HepG2 (cell line): Measurements from ENCODE around the gene ARID1A. TPM values are rescaled to one million over a fixed set of nuclear protein-coding genes. Genes with fewer than 3 reads are reported as not detected.

ENCODE experiments used
- ATAC-seq: fragments of 200-7000 bp; cut with Tn5 transposase; 3 replicates; pipeline ENCODE4 v1.9.1; 2020; ENCODE audit warnings: mild to moderate bottlenecking, moderate library complexity
- BruUV-seq: library from RNA; stranded (reverse); fragments of 400-500 nt; replicated peaks from 2 replicates; lab custom pipeline; 2021; lab: Mats Ljungman, UMichigan
- CTCF ChIA-PET: fragments of 300-600 bp; formaldehyde crosslinking; extraction: SDS; loops from one replicate; lab custom pipeline; 2021; ENCODE audit warnings: low total read pairs, inconsistent platforms, low intra/inter-chr PET ratio; lab: Yijun Ruan, JAX
- POLR2A ChIA-PET: fragments of 350-600 bp; sonication (Branson Sonifier 250); formaldehyde crosslinking; loops from one replicate; lab custom pipeline; 2020; ENCODE audit warnings: antibody characterized with exemption, inconsistent platforms; lab: Yijun Ruan, JAX
- DNase-seq: peaks from one replicate; pipeline ENCODE4 v3.0.0-alpha.2; 2015; ENCODE audit warnings: low spot score
- FAIRE-seq: peaks from 3 replicates; lab custom pipeline; 2011; peaks lifted over from hg19 to GRCh38; lab: Jason Lieb, UNC
- H2AFZ ChIP-seq: one replicate; pipeline ENCODE4 v1.6.1; 2011; ENCODE audit warnings: low read length, inconsistent platforms
- H3K27ac ChIP-seq: fragments of 300-600 bp; 3 replicates; pipeline ENCODE4 v1.8.0; 2011; ENCODE audit warnings: mixed run types, mild to moderate bottlenecking, mixed read lengths, low read length, inconsistent platforms; ENCODE audit not compliant: insufficient read depth; ENCODE audit errors: extremely low read length
- H3K27me3 ChIP-seq, 2 experiments: fragments of 200-600 bp in 1 of 2; 2 replicates in 1 of 2; 3 replicates in 1 of 2; pipeline versions ENCODE4 v1.6.0 to v1.8.0; 2011; ENCODE audit warnings: low read length in 2 of 2, mild to moderate bottlenecking in 2 of 2, moderate library complexity in 2 of 2, inconsistent platforms in 1 of 2; ENCODE audit not compliant: insufficient read depth in 2 of 2, control insufficient read depth in 1 of 2
- H3K36me3 ChIP-seq, 2 experiments: fragments of 200-600 bp in 1 of 2; replicated peaks in 1 of 2; 2 replicates in 1 of 2; 3 replicates in 1 of 2; pipeline versions ENCODE4 v1.5.1 to v1.8.0; 2011; ENCODE audit warnings: low read length in 2 of 2, inconsistent platforms in 1 of 2; ENCODE audit not compliant: insufficient read depth in 2 of 2, control insufficient read depth in 1 of 2
- H3K4me1 ChIP-seq: 2 replicates; pipeline ENCODE4 v1.5.1; 2012; ENCODE audit warnings: low read length, inconsistent platforms; ENCODE audit not compliant: insufficient read depth
- H3K4me2 ChIP-seq: 2 replicates; pipeline ENCODE4 v1.6.0; 2011; ENCODE audit warnings: low read depth, low read length, inconsistent platforms
- H3K4me3 ChIP-seq, 3 experiments: fragments of 200-600 bp in 1 of 3; sonication (generic), shearing (Covaris generic) in 1 of 3; replicated peaks in 1 of 3; 2 replicates each; pipeline ENCODE4 v1.5.1; 2011 to 2016; ENCODE audit warnings: low read length in 3 of 3, inconsistent platforms in 2 of 3, low read depth in 2 of 3, mild to moderate bottlenecking in 2 of 3, control low read depth in 1 of 3, mixed read lengths in 1 of 3; ENCODE audit not compliant: insufficient read depth in 1 of 3
- H3K79me2 ChIP-seq: one replicate; pipeline ENCODE4 v1.6.1; 2011; ENCODE audit warnings: low read length, inconsistent platforms; ENCODE audit not compliant: insufficient read depth
- H3K9ac ChIP-seq: 2 replicates; pipeline ENCODE4 v1.6.0; 2011; ENCODE audit warnings: mild to moderate bottlenecking, low read depth, low read length, inconsistent platforms; ENCODE audit not compliant: insufficient read depth
- H3K9me3 ChIP-seq: 2 replicates; pipeline ENCODE4 v1.5.1; 2012; ENCODE audit warnings: mild to moderate bottlenecking, low read length
- H4K20me1 ChIP-seq: 2 replicates; pipeline ENCODE4 v1.6.0; 2011; ENCODE audit warnings: inconsistent platforms, mild to moderate bottlenecking, low read length, moderate library complexity; ENCODE audit not compliant: insufficient read depth
- GABPA ChIP-seq, 2 experiments: IDR thresholded peaks; 2 replicates each; pipeline ENCODE4 v1.6.1; 2011 to 2016; ENCODE audit warnings: low read depth in 2 of 2, low read length in 1 of 2, missing biosample characterization in 1 of 2, missing genetic modification characterization in 1 of 2
- HDAC1 ChIP-seq: sonication (generic); formaldehyde crosslinking; IDR thresholded peaks from 2 replicates; pipeline ENCODE4 v1.5.1; 2020; ENCODE audit warnings: mild to moderate bottlenecking, missing genetic modification reagents
- KAT2B ChIP-seq: fragments of 150-350 bp; IDR thresholded peaks from 2 replicates; pipeline ENCODE4 v1.6.1; 2014; ENCODE audit warnings: low read depth, low read length, borderline replicate concordance
- KMT2B ChIP-seq: IDR thresholded peaks from 2 replicates; pipeline ENCODE4 v1.6.1; 2016; ENCODE audit warnings: missing genetic modification reagents, missing compliant biosample characterization
- MEF2D ChIP-seq: sonication (generic); formaldehyde crosslinking; IDR thresholded peaks from 2 replicates; pipeline ENCODE4 v1.5.1; 2020; ENCODE audit warnings: mild to moderate bottlenecking, missing genetic modification reagents
- MTERF4 ChIP-seq: sonication (generic); formaldehyde crosslinking; IDR thresholded peaks from 2 replicates; pipeline ENCODE4 v1.8.0; 2023; ENCODE audit warnings: mild to moderate bottlenecking, missing genetic modification reagents
- NFIC ChIP-seq: IDR thresholded peaks from 2 replicates; pipeline ENCODE4 v1.6.1; 2012; ENCODE audit warnings: mild to moderate bottlenecking, low read length, inconsistent platforms
- NONO ChIP-seq, 2 experiments: fragments of 450-650 bp in 1 of 2; sonication (generic) in 1 of 2; formaldehyde crosslinking in 1 of 2; IDR thresholded peaks in 1 of 2; conservative IDR thresholded peaks in 1 of 2; 2 replicates each; pipeline versions ENCODE4 v1.6.1 to v1.8.0; 2017 to 2022; ENCODE audit warnings: mild to moderate bottlenecking in 1 of 2, missing genetic modification reagents in 1 of 2, moderate library complexity in 1 of 2
- SAFB2 ChIP-seq: sonication (generic); formaldehyde crosslinking; IDR thresholded peaks from 2 replicates; pipeline ENCODE4 v1.5.1; 2020; ENCODE audit warnings: missing genetic modification reagents, low read depth, mild to moderate bottlenecking, borderline replicate concordance
- TCF12 ChIP-seq, 2 experiments: fragments of 450-650 bp in 1 of 2; sonication (generic) in 1 of 2; formaldehyde crosslinking in 1 of 2; IDR thresholded peaks; 2 replicates each; pipeline versions ENCODE4 v1.6.1 to v1.8.0; 2017 to 2022; ENCODE audit warnings: antibody characterized with exemption in 1 of 2, mild to moderate bottlenecking in 1 of 2, missing genetic modification reagents in 1 of 2, moderate library complexity in 1 of 2
- ZEB1 ChIP-seq: IDR thresholded peaks from 2 replicates; pipeline ENCODE4 v1.6.1; 2012; ENCODE audit warnings: mild to moderate bottlenecking, low read depth, inconsistent platforms; ENCODE audit not compliant: insufficient replicate concordance
- ZNF280B ChIP-seq: sonication (generic); formaldehyde crosslinking; IDR thresholded peaks from 2 replicates; pipeline ENCODE4 v1.5.0; 2020; ENCODE audit warnings: missing genetic modification reagents, mild to moderate bottlenecking, borderline replicate concordance
- ZNF441 ChIP-seq: sonication (generic); formaldehyde crosslinking; IDR thresholded peaks from 2 replicates; pipeline ENCODE4 v1.7.0; 2021; ENCODE audit warnings: missing genetic modification reagents, borderline replicate concordance
- ZNF564 ChIP-seq: sonication (generic); formaldehyde crosslinking; IDR thresholded peaks from 2 replicates; pipeline ENCODE4 v1.8.1; 2023; ENCODE audit warnings: mild to moderate bottlenecking, missing genetic modification reagents
- ZNF577 ChIP-seq: sonication (generic); formaldehyde crosslinking; IDR thresholded peaks from 2 replicates; pipeline ENCODE4 v1.4.0; 2020; ENCODE audit warnings: mild to moderate bottlenecking, low read depth, missing genetic modification reagents, borderline replicate concordance
- ZNF614 ChIP-seq: IDR thresholded peaks from 2 replicates; pipeline ENCODE4 v1.6.1; 2018; ENCODE audit warnings: missing biosample characterization, missing genetic modification reagents, inconsistent platforms, borderline replicate concordance
- ZNF782 ChIP-seq: sonication (generic); formaldehyde crosslinking; IDR thresholded peaks from 2 replicates; pipeline ENCODE4 v1.4.0; 2020; ENCODE audit warnings: missing genetic modification reagents, mild to moderate bottlenecking, borderline replicate concordance
- WGBS: methylation state at CpG from one replicate; pipeline ENCODE4 v1.1.6; 2017; ENCODE audit warnings: low lambda C conversion rate; 5-methylcytosine and 5-hydroxymethylcytosine counted together
- in situ Hi-C: cut with HindIII; loops from 2 replicates; pipeline ENCODE4 v1.10.0; 2017; ENCODE audit warnings: low pct_unique_long_range_greater_than_20kb; ENCODE audit not compliant: extremely low pct_ligation_motif_present
- intact Hi-C: fragments of 100-400 bp; cut with micrococcal nuclease; formaldehyde crosslinking; loops from one replicate; pipeline ENCODE4 v1.10.0; 2022; ENCODE audit not compliant: unreplicated experiment
- polyA plus RNA-seq, 8 experiments: library from polyadenylated mRNA; depleted of rRNA in 3 of 8; stranded (reverse) in 7 of 8; unstranded in 1 of 8; fragments of >200 nt; fragmentation: Illumina TruSeq in 4 of 8; extraction: Trizol in 4 of 8; gene quantifications; 2 replicates each; pipeline versions ENCODE4 v1.2.1 to v1.2.3, GENCODE V29; 2011 to 2016; ENCODE audit warnings: low read depth in 4 of 8, missing spikeins in 1 of 8, mixed read lengths in 1 of 8; ENCODE audit not compliant: insufficient read depth in 1 of 8
- total RNA-seq, 5 experiments: library from RNA; depleted of rRNA; stranded (reverse); fragments of >200 nt; fragmentation: Illumina TruSeq; extraction: Trizol; gene quantifications; 2 replicates each; pipeline ENCODE4 v1.2.3, GENCODE V29; 2016; ENCODE audit warnings: low read depth in 1 of 5
- TF ChIP-seq, protein P1 (sequence below): sonication (generic); formaldehyde crosslinking; IDR thresholded peaks from 2 replicates; pipeline ENCODE4 v1.5.0; 2020; ENCODE audit warnings: mild to moderate bottlenecking, low read depth, missing genetic modification reagents, borderline replicate concordance

The ARID1A gene
- total and polyA plus RNA-seq, 2 of the 13 experiments (the other 11 are each of a cell fraction or from before 2014, with no cell fraction given), result 11.9 to 15.9 TPM

DNA sequence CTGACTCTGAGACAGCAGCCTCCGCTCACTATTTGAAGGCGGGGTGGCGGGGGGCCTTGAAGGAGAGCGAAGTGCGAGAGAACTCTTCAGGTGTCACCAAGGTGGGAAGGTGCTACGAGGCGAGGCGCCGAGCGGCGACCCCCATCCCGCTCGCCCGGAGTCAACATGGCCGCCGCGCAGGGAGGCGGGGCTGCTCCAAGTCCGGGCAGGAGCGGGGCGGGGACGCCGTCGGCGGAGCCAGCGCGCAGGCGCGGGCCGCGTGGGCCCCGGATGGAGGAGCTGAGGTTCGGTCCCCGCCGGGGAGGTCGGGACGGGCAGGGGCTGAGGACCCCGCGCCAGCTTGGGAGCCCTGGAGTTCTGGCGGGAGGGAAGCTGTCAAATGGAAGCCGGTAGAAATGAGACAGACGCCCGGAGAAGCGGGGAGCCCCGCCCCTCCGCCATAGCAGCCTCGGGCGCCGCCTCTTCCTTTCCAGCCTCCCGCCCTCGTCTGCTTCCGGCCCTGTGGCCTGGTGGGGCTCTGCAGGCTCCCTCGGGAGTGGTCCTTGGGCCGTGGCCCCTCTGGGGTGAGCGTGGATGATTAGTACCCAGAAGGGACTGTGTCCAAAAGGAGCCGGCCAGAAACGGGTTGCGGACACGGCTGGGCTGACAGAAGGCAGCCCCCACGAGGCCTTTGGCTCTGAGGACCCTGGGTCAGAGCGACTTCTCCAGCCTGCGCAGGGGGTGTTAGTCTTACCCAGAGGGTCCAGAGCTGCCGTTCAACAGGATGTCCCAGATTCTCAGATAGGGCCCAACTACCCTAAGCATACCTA is 92.1 kb downstream of the ARID1A start, which contains the start of gene PIGV (continued):
- TF ChIP-seq GABPA (IDR thresholded peaks at IDR 0.05; ENCODE audit: low read depth, low read length) (peak; percentile 70), GABPA (CRISPR knock-in tag; IDR thresholded peaks at IDR 0.05; ENCODE audit: low read depth) (peak; percentile 90), ZNF280B (CRISPR knock-in tag) (0 out of 2 replicates have a peak, but pooled peaks have one; percentile 48), HDAC1 (CRISPR knock-in tag) (peak; percentile 60), KAT2B (no peak)

GRCh38 chr1:26788515-26788785 is 92.6 kb downstream of the ARID1A start:
- no TSS peak for BruUV-seq
- Histone ChIP-seq H3K9me3 (no peaks in the 10 kb centered on the region), H3K79me2 (peaks cover 6% of the 10 kb centered on the region), H3K9ac (peak overlapping the region; percentile 98), H4K20me1 (no peaks in the 10 kb centered on the region), H3K4me3 (peak overlapping the region; percentile 78 to 89 (median 87)), H3K27me3 (no peaks in the 10 kb centered on the region; a peak in 1 of 5 replicates), H3K27ac (peak overlapping the region; percentile 97), H3K36me3 (no peaks in the 10 kb centered on the region), H2AFZ (no peak overlapping the region), H3K4me1 (peaks cover 57% of the 10 kb centered on the region), H3K4me2 (peak overlapping the region; percentile 99)
- ATAC-seq (no peak), DNase-seq (no peak), FAIRE-seq (no peak)
- WGBS, result 0% methylated on average over 2 of the region's 10 CpGs
- POLR2A ChIA-PET, result interaction anchor here (1.0 to 7.0 kb wide), 12 partner anchors 17 to 194 kb away, joined by 3 to 127 read pairs (median 6); partner anchors contain the start of genes ARID1A and NR0B2
- in situ Hi-C loops, result loop anchor here (5.0 kb wide), 2 partner anchors 96 to 186 kb away; no protein-coding TSS in a partner anchor
- CTCF ChIA-PET, result interaction anchor here (1.2 to 3.2 kb wide), 5 partner anchors 14 to 191 kb away, joined by 4 to 44 read pairs (median 8); no protein-coding TSS in a partner anchor
- intact Hi-C loops, result loop anchor here (5.0 kb wide), 2 partner anchors 91 to 111 kb away; partner anchors contain the start of gene ARID1A
- TF ChIP-seq ZNF614 (CRISPR knock-in tag), result no peak
- TF ChIP-seq ZNF564 (CRISPR knock-in tag), result 0 out of 2 replicates have a peak, but pooled peaks have one; percentile 23
- no peak for TF ChIP-seq MTERF4 (CRISPR knock-in tag)
- TF ChIP-seq TCF12 (IDR thresholded peaks at IDR 0.05), result no peak
- no peak for TF ChIP-seq TCF12 (CRISPR knock-in tag; IDR thresholded peaks at IDR 0.05)
- TF ChIP-seq NONO (IDR thresholded peaks at IDR 0.05), result no peak
- no peak for TF ChIP-seq NONO (CRISPR knock-in tag; conservative IDR thresholded peaks at IDR 0.05)
- TF ChIP-seq ZNF577 (CRISPR knock-in tag), result 0 out of 2 replicates have a peak, but pooled peaks have one; percentile 23
- TF ChIP-seq ZNF782 (CRISPR knock-in tag), result 0 out of 2 replicates have a peak, but pooled peaks have one; percentile 4
- no peak for TF ChIP-seq ZEB1
- TF ChIP-seq KMT2B (CRISPR knock-in tag), result no peak
- TF ChIP-seq SAFB2 (CRISPR knock-in tag), result no peak
- TF ChIP-seq ZNF441 (CRISPR knock-in tag), result 0 out of 2 replicates have a peak, but pooled peaks have one; percentile 16
- TF ChIP-seq NFIC, result no peak
- no peak for TF ChIP-seq MEF2D (CRISPR knock-in tag)
- TF ChIP-seq, protein P1, sequence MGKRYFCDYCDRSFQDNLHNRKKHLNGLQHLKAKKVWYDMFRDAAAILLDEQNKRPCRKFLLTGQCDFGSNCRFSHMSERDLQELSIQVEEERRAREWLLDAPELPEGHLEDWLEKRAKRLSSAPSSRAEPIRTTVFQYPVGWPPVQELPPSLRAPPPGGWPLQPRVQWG, result no peak
